IMR-90 (cell line): Measurements from ENCODE around the gene CTRL. TPM values are rescaled to one million over a fixed set of nuclear protein-coding genes. Genes with fewer than 3 reads are reported as not detected.

Source experiments
- ATAC-seq: fragments of 200-7000 bp; cut with Tn5 transposase; 2 replicates; pipeline ENCODE4 v1.9.1; 2020; ENCODE audit warnings: low read depth, mild to moderate bottlenecking, moderate library complexity
- BruUV-seq: library from RNA; stranded (reverse); fragments of 400-500 nt; replicated peaks from 2 replicates; lab custom pipeline; 2021; lab: Mats Ljungman, UMichigan
- CTCF ChIA-PET: fragments of 300-600 bp; formaldehyde crosslinking; extraction: SDS; loops from one replicate; lab custom pipeline; 2021; ENCODE audit warnings: antibody characterized with exemption; lab: Yijun Ruan, JAX
- POLR2A ChIA-PET: fragments of 300-600 bp; sonication (Branson Sonifier 250); formaldehyde crosslinking; loops from one replicate; lab custom pipeline; 2022; ENCODE audit warnings: antibody characterized with exemption; ENCODE audit not compliant: unreplicated experiment; lab: Charles Lee
- DNase-seq: peaks from one replicate; pipeline ENCODE4 v3.0.0; 2013
- H2AFZ ChIP-seq: replicated peaks from 2 replicates; pipeline ENCODE3; 2013; ENCODE audit warnings: low read length, mild to moderate bottlenecking; ENCODE audit not compliant: poor library complexity
- H2AK5ac ChIP-seq: 2 replicates; pipeline ENCODE4 v1.6.1; 2013; ENCODE audit warnings: low read depth, low read length, inconsistent platforms
- H2AK9ac ChIP-seq: replicated peaks from 2 replicates; pipeline ENCODE3; 2013; ENCODE audit warnings: mild to moderate bottlenecking, low read depth, low read length, moderate library complexity; ENCODE audit not compliant: poor library complexity
- H2BK120ac ChIP-seq: 2 replicates; pipeline ENCODE4 v1.6.1; 2013; ENCODE audit warnings: low read depth, low read length, inconsistent platforms
- H2BK15ac ChIP-seq: 3 replicates; pipeline ENCODE4 v1.6.1; 2013; ENCODE audit warnings: low read depth, low read length, inconsistent platforms
- H2BK20ac ChIP-seq: 2 replicates; pipeline ENCODE4 v1.6.1; 2013; ENCODE audit warnings: low read depth, mild to moderate bottlenecking, inconsistent platforms, low read length, moderate library complexity
- H2BK5ac ChIP-seq: 2 replicates; pipeline ENCODE4 v1.6.1; 2013; ENCODE audit warnings: mild to moderate bottlenecking, low read depth, low read length, inconsistent platforms; ENCODE audit not compliant: poor library complexity, severe bottlenecking
- H3K14ac ChIP-seq: replicated peaks from 2 replicates; pipeline ENCODE4 v1.6.1; 2013; ENCODE audit warnings: low read depth, low read length, inconsistent platforms
- H3K18ac ChIP-seq: 2 replicates; pipeline ENCODE4 v1.6.1; 2013; ENCODE audit warnings: low read depth, low read length, control low read depth
- H3K23ac ChIP-seq: 2 replicates; pipeline ENCODE4 v1.6.1; 2013; ENCODE audit warnings: low read depth, low read length, inconsistent platforms
- H3K27ac ChIP-seq: 2 replicates; pipeline ENCODE4 v1.5.1; 2013; ENCODE audit warnings: mild to moderate bottlenecking, control low read depth, low read length; ENCODE audit not compliant: insufficient read depth
- H3K27me3 ChIP-seq: 2 replicates; pipeline ENCODE4 v1.6.1; 2013; ENCODE audit warnings: low read length; ENCODE audit not compliant: control insufficient read depth, insufficient read depth
- H3K36me3 ChIP-seq: 2 replicates; pipeline ENCODE4 v1.6.1; 2013; ENCODE audit warnings: low read length, mixed read lengths; ENCODE audit not compliant: control insufficient read depth, insufficient read depth
- H3K4ac ChIP-seq: 2 replicates; pipeline ENCODE4 v1.6.1; 2013; ENCODE audit warnings: low read depth, low read length, inconsistent platforms
- H3K4me1 ChIP-seq: 2 replicates; pipeline ENCODE4 v1.6.1; 2013; ENCODE audit warnings: low read length, mixed read lengths; ENCODE audit not compliant: control insufficient read depth, insufficient read depth
- H3K4me2 ChIP-seq: 2 replicates; pipeline ENCODE4 v1.6.1; 2013; ENCODE audit warnings: low read depth, mild to moderate bottlenecking, control low read depth, low read length, moderate library complexity
- H3K4me3 ChIP-seq: 2 replicates; pipeline ENCODE4 v1.5.1; 2013; ENCODE audit warnings: low read depth, mild to moderate bottlenecking, control low read depth, low read length, moderate library complexity; ENCODE audit not compliant: insufficient read depth
- H3K56ac ChIP-seq: 2 replicates; pipeline ENCODE4 v1.6.1; 2013; ENCODE audit warnings: low read length, inconsistent platforms; ENCODE audit not compliant: insufficient read depth; ENCODE audit errors: extremely low read depth
- H3K79me1 ChIP-seq, 2 experiments: 2 replicates each; pipeline ENCODE4 v1.6.1; 2013; ENCODE audit warnings: low read length in 2 of 2, inconsistent platforms in 1 of 2, low read depth in 1 of 2
- H3K9ac ChIP-seq: 2 replicates; pipeline ENCODE4 v1.6.1; 2013; ENCODE audit warnings: low read depth, low read length, control low read depth
- H3K9me1 ChIP-seq: 2 replicates; pipeline ENCODE4 v1.6.1; 2013; ENCODE audit warnings: low read length, inconsistent platforms; ENCODE audit not compliant: insufficient read depth
- H3K9me3 ChIP-seq: 2 replicates; pipeline ENCODE4 v1.6.1; 2013; ENCODE audit warnings: low read length; ENCODE audit not compliant: control insufficient read depth, insufficient read depth
- H4K20me1 ChIP-seq: 2 replicates; pipeline ENCODE4 v1.6.1; 2013; ENCODE audit warnings: low read length, inconsistent platforms; ENCODE audit not compliant: insufficient read depth
- H4K5ac ChIP-seq: 2 replicates; pipeline ENCODE4 v1.6.1; 2013; ENCODE audit warnings: mild to moderate bottlenecking, low read depth, low read length, control low read depth
- H4K8ac ChIP-seq, 2 experiments: 2 replicates each; pipeline ENCODE4 v1.6.1; 2013; ENCODE audit warnings: low read depth in 2 of 2, low read length in 2 of 2, control low read depth in 1 of 2, inconsistent platforms in 1 of 2
- H4K91ac ChIP-seq: 2 replicates; pipeline ENCODE4 v1.6.1; 2013; ENCODE audit warnings: low read depth, low read length, inconsistent platforms; ENCODE audit not compliant: insufficient read depth
- CEBPB ChIP-seq: IDR thresholded peaks from 2 replicates; pipeline ENCODE4 v1.6.1; 2012; ENCODE audit warnings: low read depth, low read length, improper control_type of control experiment
- CTCF ChIP-seq: conservative IDR thresholded peaks from 2 replicates; pipeline ENCODE4 v1.5.1; 2012; ENCODE audit warnings: mild to moderate bottlenecking, low read depth, low read length, improper control_type of control experiment
- ELK1 ChIP-seq: fragments of 150-350 bp; IDR thresholded peaks from 2 replicates; pipeline ENCODE4 v1.6.1; 2016; ENCODE audit warnings: low read depth, mild to moderate bottlenecking, low read length, moderate library complexity, borderline replicate concordance
- MAFK ChIP-seq: IDR thresholded peaks from 2 replicates; pipeline ENCODE4 v1.6.1; 2012; ENCODE audit warnings: low read depth, low read length, improper control_type of control experiment
- MXI1 ChIP-seq: IDR thresholded peaks from 2 replicates; pipeline ENCODE4 v1.6.1; 2012; ENCODE audit warnings: low read depth, mild to moderate bottlenecking, low read length, moderate library complexity, borderline replicate concordance
- RAD21 ChIP-seq: IDR thresholded peaks from 2 replicates; pipeline ENCODE4 v1.6.1; 2012; ENCODE audit warnings: low read length, improper control_type of control experiment
- RCOR1 ChIP-seq: IDR thresholded peaks from 2 replicates; pipeline ENCODE4 v1.6.1; 2012; ENCODE audit warnings: mild to moderate bottlenecking, low read length, improper control_type of control experiment; ENCODE audit not compliant: insufficient replicate concordance
- RFX5 ChIP-seq: IDR thresholded peaks from 2 replicates; pipeline ENCODE4 v1.8.0; 2012; ENCODE audit warnings: low read depth, mild to moderate bottlenecking, low read length, moderate library complexity
- SMC3 ChIP-seq: fragments of 150-350 bp; IDR thresholded peaks from 2 replicates; pipeline ENCODE4 v1.6.1; 2016; ENCODE audit warnings: low read depth, mild to moderate bottlenecking, antibody characterized with exemption, low read length, moderate library complexity
- USF2 ChIP-seq: fragments of 150-350 bp; IDR thresholded peaks from 2 replicates; pipeline ENCODE4 v1.6.1; 2017; ENCODE audit warnings: mild to moderate bottlenecking, antibody characterized with exemption, low read length, low read depth
- WGBS, 2 experiments: methylation state at CpG; one replicate each; pipeline versions ENCODE4 v1.1.5 to v1.1.7; 2013; ENCODE audit warnings: missing lambda C conversion rate in 2 of 2; ENCODE audit not compliant: insufficient read length in 1 of 2; ENCODE audit errors: extremely low coverage in 2 of 2; 5-methylcytosine and 5-hydroxymethylcytosine counted together
- dilution Hi-C: fragments of 300-500 bp; cut with HindIII; formaldehyde crosslinking; loops from one replicate; pipeline ENCODE4 v1.14.3; 2018; ENCODE audit warnings: low sequenced_read_pairs; ENCODE audit not compliant: unreplicated experiment
- in situ Hi-C: fragments of 300-500 bp; cut with MboI; formaldehyde crosslinking; loops from 3 replicates; pipeline ENCODE4 v1.14.3; 2019; ENCODE audit warnings: low sequenced_read_pairs, inconsistent platforms, mixed read lengths
- intact Hi-C: fragments of 100-400 bp; cut with micrococcal nuclease; formaldehyde crosslinking; loops from 2 replicates; pipeline ENCODE4 v1.10.0; 2022
- polyA plus RNA-seq, 3 experiments: library from polyadenylated mRNA; depleted of rRNA; stranded (reverse); fragments of >200 nt; gene quantifications; 2 replicates each; pipeline ENCODE4 v1.2.3, GENCODE V29; 2012; ENCODE audit warnings: low replicate concordance in 1 of 3
- total RNA-seq: library from RNA; depleted of rRNA; stranded (reverse); fragments of >200 nt; gene quantifications from 2 replicates; pipeline ENCODE4 v1.2.3, GENCODE V29; 2012

CTRL gene
- total and polyA plus RNA-seq, 2 of the 4 experiments (the other 2 are of a cell fraction), result 0.18 to 1.1 TPM

- WGBS, 2 experiments, result 100% methylated on average over 4 of the region's 28 CpGs; no CpG with 5 or more reads in 1 of the 2 experiments
- no peak overlapping the region for H3K9ac ChIP-seq
- no peak overlapping the region for H2BK15ac ChIP-seq
- H3K27me3 ChIP-seq, result no peaks in the 10 kb centered on the region
- no peak overlapping the region for H3K4me3 ChIP-seq
- CTCF ChIA-PET, result no interaction called here
- no peak for ATAC-seq
- intact Hi-C loops (no loop called here), in situ Hi-C loops (loop anchor here (25.0 kb wide), 1 partner anchor 410 kb away; the partner anchor contains the start of gene RIPOR1), dilution Hi-C loops (no loop called here)
- no peak overlapping the region for H4K5ac ChIP-seq
- no peak overlapping the region for H3K23ac ChIP-seq
- peaks cover 22 to 88% of the 10 kb centered on the region in 2 experiments for H3K79me1 ChIP-seq
- no peak overlapping the region for H2AK9ac ChIP-seq
- no peak overlapping the region for H2BK120ac ChIP-seq
- no peaks in the 10 kb centered on the region for H3K9me3 ChIP-seq
- BruUV-seq, result no TSS peak
- TF ChIP-seq RFX5 (no peak), MXI1 (no peak), CTCF (no peak), USF2 (no peak), ELK1 (no peak), RCOR1 (no peak), CEBPB (no peak), SMC3 (no peak), MAFK (no peak), RAD21 (no peak)
- H2AFZ ChIP-seq, result no peak overlapping the region
- H2AK5ac ChIP-seq, result no peak overlapping the region
- H3K27ac ChIP-seq, result no peak overlapping the region
- no peaks in the 10 kb centered on the region for H3K4me1 ChIP-seq
- DNase-seq, result no peak
- H3K56ac ChIP-seq, result no peak overlapping the region
- H3K14ac ChIP-seq, result no peak overlapping the region
- no peak overlapping the region for H3K18ac ChIP-seq
- H2BK20ac ChIP-seq, result no peak overlapping the region
- no peak overlapping the region for H4K91ac ChIP-seq
- POLR2A ChIA-PET, result no interaction called here
- peaks cover 97% of the 10 kb centered on the region for H3K36me3 ChIP-seq
- no peak overlapping the region for H2BK5ac ChIP-seq
- no peak overlapping the region for H3K4ac ChIP-seq
- no peaks in the 10 kb centered on the region for H3K9me1 ChIP-seq
- peaks cover 62% of the 10 kb centered on the region for H4K20me1 ChIP-seq
- no peak overlapping the region for H4K8ac ChIP-seq
- no peak overlapping the region for H3K4me2 ChIP-seq
Observed at GRCh38 chr16:67946966-67947558, 15.4 kb upstream of the CTRL start.
